ENCODE results near the gene SFMBT2.
"Not testable (repeated sequence)": the region's sequence is repeated elsewhere in the genome, so short reads cannot be mapped to it uniquely, and the experiment has no call there.

SFMBT2 gene

GRCh38 chr10:7258948-7259523 lies 151.8 kb downstream of the SFMBT2 start:
- no peak for DNase-seq

DNA sequence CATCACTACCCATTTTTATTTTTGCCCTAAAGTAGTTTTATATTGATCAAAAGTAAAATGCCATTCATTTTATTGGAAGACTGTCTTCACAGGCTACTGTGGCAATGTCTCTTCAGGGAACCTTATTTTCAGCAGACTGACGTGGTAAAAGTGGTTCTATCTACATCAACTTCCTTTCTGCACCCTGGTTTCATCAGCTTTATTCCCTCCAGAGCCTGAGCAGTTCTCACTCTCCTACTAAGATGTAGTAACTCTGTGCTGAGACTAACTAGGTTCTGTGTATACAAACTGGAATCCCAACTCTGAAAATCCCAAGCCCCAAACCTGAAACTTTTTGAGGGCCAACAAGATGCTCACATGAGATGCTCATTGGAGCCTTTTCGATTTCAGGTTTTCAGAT lies 155.3 kb downstream of the SFMBT2 start:
- no peak for DNase-seq

- no peak for DNase-seq
Observed at GRCh38 chr10:7251696-7252465, 159.0 kb downstream of the SFMBT2 start.

DNA sequence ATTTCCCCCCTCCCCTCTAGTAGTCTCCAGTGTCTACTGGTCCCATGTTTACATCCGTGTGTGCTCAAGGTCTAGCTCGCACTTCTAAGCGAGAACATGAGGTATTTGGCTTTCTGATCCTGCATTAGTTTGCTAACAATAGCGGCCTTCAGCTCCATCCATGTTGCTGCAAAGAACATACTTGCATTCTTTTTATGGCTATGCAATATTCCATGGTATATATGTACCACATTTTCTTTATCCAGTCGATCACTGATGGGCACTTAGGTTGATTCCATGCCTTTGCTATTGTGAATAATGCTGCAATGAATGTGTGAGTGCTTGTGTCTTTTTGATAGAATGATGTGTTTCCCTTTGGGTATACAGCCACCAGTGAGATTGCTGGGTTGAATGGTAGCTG lies 160.6 kb downstream of the SFMBT2 start:
- no peak for DNase-seq

DNA sequence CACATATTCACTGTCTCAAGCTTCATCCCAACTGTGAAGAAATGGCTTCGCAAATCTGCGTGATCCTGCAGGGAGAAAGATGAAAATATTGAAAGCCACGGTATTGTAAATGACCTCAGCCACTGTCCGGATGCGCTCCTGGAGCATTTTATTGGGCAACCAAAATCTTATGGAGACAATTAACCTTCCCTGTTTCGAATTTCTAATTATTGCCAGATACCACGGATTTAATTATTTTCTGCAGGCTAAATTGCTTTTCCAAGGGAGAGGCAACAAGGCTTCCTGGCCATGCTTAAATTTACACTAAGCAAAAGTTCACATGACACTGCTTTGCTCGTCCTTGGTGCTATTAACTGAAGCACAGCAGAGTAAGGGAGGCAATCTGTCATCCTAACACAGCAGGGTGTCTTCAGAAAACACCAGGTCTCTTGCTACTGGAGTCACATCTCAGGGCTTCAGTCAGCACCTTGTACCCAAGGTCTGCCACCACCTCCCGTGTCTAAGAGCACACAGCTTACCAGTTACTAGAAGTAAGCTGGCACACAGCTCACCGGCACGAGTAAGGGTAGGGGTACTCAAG lies 162.2 kb downstream of the SFMBT2 start:
- DNase-seq, result no peak

DNA sequence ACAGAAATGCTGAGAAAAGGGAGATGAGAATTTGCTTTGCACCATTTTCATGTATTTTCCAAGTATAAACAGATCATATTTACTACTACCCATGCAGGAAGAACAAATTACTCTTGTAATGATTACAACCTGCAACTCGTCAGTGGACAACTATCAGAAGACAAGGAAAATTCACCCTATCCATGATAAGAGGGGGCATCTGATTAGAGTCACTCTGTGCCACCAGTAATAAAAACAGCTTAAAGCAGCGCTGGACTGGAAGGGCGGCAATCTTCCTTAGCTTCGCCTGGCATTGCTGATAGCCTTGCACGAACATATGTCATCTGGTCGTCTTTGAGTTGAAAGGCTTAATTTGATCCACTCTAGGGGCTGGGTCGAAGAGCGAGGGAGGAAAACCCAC lies 162.7 kb downstream of the SFMBT2 start:
- no peak for DNase-seq

DNA sequence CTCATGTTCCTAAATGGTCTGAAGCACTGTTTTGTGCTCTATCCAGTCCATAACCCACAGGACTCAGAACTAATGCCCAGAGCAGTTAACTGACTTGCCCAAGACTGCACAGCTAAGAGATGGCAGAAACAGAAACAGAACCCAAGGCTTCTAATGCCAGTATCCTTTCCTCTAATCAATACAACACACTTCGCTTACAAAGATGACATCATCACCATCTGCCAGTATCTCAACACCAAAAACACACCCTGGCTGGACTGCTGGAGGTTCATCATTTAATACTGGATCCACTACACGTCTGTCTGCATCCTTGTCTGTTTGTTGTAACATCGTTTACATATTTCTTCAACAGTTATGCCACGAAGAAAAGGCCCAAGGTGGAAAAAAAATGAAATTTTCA lies 165.3 kb downstream of the SFMBT2 start:
- no peak for DNase-seq

GRCh38 chr10:7243873-7244272 lies 167.0 kb downstream of the SFMBT2 start:
- DNase-seq, result no peak

DNA sequence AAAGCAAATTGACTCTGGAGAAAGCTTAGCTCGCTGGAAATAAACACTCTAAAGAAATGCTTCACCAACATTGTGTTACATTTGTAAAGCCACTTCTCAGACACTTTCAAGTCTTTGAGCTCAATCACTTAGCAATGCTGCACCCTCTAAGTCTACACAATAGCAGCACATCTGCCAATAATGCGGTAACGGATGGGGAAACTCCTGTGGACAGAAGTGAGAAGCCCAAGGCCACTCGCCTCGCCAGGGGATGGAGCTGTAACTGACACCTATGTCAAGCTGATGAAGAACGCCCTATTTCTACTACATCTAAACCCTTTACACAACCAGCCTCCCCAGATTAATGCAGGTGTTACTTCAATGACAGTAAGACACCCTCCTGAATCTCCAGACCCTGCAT lies 167.7 kb downstream of the SFMBT2 start:
- DNase-seq, result no peak

GRCh38 chr10:7239312-7239985 lies 171.4 kb downstream of the SFMBT2 start:
- no peak for DNase-seq

GRCh38 chr10:7235376-7235775 lies 175.5 kb downstream of the SFMBT2 start:
- no peak for DNase-seq

GRCh38 chr10:7234109-7234508 lies 176.7 kb downstream of the SFMBT2 start:
- DNase-seq, result no peak

DNA sequence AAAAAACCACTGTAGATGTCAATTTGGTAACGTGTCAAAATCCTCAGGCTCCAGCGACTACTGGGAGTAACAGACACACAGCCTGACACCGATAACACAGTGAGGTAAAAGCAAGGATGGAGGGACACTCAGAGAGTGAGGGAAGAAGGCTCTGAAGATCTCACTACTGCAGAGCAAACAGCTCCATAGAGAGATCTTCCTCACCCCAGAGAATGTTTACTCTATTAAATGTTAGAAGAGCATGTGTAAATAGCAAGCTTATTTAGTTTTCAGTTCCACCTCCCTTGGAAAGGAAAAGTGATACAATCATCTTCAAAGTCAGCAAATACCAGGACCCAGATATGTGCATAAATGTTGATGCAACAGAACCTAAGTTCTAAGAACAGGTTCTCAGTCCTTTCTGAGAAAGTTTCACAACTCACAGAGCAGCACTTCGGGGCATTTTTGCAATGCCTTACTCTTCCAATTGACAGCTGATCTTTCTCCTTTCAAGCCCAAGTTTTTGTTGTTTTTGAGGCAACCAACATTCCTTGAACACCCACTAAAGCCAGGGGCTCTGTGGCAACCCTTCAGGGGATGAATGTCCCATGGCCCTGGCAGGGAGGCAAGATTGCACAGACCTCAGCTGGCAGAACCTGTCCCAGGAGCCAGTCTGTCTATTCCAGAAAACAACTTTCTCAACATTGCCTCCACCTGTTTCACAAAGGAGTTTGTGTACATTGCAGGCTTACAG lies 177.4 kb downstream of the SFMBT2 start:
- DNase-seq, result no peak

DNA sequence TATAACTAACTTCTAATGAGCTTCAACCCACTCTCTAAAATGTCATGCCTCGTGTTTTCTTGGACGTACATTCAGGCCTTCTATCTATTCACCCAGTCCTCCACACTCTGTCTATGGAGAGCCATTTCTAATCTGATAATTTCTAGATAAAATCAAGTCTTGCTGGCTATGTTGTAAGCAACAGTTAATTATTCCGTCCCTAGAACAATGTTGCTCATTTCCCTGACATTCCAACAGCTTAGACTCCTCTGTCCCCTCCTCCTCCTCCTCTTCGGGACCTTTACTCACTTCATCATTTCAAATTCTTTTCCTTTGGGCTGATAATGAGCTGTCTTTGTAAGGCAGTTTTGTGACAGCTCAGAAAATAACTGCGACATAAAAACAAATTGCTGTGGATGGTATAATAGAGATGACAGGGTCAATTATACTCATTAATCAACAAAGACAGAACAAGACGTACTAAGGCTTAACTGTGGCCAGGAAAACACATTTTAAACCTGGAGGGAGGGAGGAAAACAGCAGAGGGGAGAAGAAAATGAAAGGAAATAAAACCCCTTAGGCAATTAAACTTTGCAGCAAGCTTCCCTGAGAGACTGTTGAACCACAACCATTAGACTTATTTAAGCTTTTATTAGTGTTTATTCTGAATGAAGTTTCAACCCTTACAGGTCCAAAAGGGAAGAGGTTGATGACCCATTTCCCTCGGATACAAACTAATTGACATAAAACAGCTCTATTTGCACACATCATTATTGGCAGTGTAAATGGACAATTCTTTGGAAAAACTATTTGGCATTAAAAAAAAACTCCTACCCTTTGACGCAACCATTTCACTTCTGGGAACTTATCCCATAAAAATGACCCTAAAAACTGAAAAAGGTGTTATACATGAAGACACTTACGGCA lies 179.1 kb downstream of the SFMBT2 start:
- no peak for DNase-seq

GRCh38 chr10:7230951-7231350 lies 179.9 kb downstream of the SFMBT2 start:
- no peak for DNase-seq

GRCh38 chr10:7230036-7230435 lies 180.8 kb downstream of the SFMBT2 start:
- DNase-seq, result no peak

DNA sequence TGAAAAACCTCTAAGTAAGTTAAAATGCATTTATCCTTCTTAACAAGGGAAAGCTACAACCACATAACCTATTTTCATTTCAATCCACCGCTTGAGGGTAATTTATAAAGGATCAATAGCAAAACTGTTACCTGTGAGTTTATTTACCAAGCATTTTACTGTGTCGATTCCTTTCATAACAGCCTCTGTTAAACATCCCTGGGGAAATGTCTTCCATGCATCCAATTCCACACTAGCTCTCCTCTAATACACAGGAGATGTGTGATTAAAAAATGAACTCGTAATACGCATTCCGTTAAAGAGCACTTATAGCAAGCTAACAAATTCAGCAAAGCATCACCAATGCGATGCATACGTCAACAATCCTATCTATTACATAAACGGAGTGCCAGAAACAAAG lies 185.7 kb downstream of the SFMBT2 start:
- DNase-seq, result no peak

- no peak for DNase-seq
Observed at GRCh38 chr10:7218968-7219367, 191.9 kb downstream of the SFMBT2 start.

DNA sequence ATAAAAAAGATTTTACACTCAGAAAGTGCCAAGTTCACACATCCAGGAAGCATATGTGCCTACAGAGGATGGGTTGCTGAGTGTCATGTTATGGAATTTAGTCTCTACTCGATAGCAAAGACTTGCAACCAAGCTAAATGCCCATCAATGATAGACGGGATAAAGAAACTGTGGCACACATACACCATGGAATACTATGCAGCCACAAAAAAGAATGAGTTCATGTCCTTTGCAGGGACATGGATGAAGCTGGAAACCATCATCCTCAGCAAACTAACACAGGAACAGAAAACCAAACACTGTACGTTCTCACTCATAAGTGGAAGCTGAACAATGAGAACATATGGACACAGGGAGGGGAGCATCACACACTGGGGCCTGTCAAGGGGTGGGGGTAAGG lies 198.1 kb downstream of the SFMBT2 start:
- not testable (repeated sequence) for DNase-seq

- no peak for DNase-seq
Observed at GRCh38 chr10:7211857-7212577, 198.8 kb downstream of the SFMBT2 start.

- DNase-seq, result no peak
Observed at GRCh38 chr10:7210516-7210915, 200.3 kb downstream of the SFMBT2 start.

Data from KG1 (cell line).